OCI-M2 (cell line): Measurements from ENCODE around the gene LRFN5.
"Not testable (repeated sequence)": the region's sequence is repeated elsewhere in the genome, so short reads cannot be mapped to it uniquely, and the experiment has no call there.

Experiments used
- DNase-seq: peaks from one replicate; lab custom pipeline; 2025; ENCODE audit not compliant: unreplicated experiment; lab: John Stamatoyannopoulos, UW

LRFN5 gene

GRCh38 chr14:41606532-41607303 is at the start of gene LRFN5:
LRFN5 (plus strand) TSS chr14:41606876.
- DNase-seq: no peak

- DNase-seq: no peak
Observed at GRCh38 chr14:41558490-41558889, 48.2 kb upstream of the LRFN5 start.

- not testable (repeated sequence) for DNase-seq
Observed at GRCh38 chr14:41566864-41567263, 39.8 kb upstream of the LRFN5 start.

- no peak for DNase-seq
Observed at GRCh38 chr14:41568979-41569378, 37.7 kb upstream of the LRFN5 start.

- DNase-seq: no peak
Observed at GRCh38 chr14:41570415-41571155, 36.1 kb upstream of the LRFN5 start.

- no peak for DNase-seq
Observed at GRCh38 chr14:41586237-41586636, 20.4 kb upstream of the LRFN5 start.

- no peak for DNase-seq
Observed at GRCh38 chr14:41597647-41598046, 9.0 kb upstream of the LRFN5 start.

GRCh38 chr14:41599805-41600385 is 6.8 kb upstream of the LRFN5 start:
- DNase-seq: not testable (repeated sequence)

GRCh38 chr14:41604721-41605531 is 1.8 kb upstream of the LRFN5 start:
- DNase-seq: no peak

GRCh38 chr14:41605550-41606281 is 960 bp upstream of the LRFN5 start:
- no peak for DNase-seq

- no peak for DNase-seq
Observed at GRCh38 chr14:41606282-41606531, 469 bp upstream of the LRFN5 start.

- DNase-seq: no peak
Observed at GRCh38 chr14:41607304-41607775, 664 bp downstream of the LRFN5 start.

GRCh38 chr14:41607966-41608663 is 1.4 kb downstream of the LRFN5 start:
- no peak for DNase-seq

GRCh38 chr14:41608681-41609390 is 2.2 kb downstream of the LRFN5 start:
- DNase-seq: no peak

GRCh38 chr14:41609704-41610183 is 3.1 kb downstream of the LRFN5 start:
- DNase-seq: no peak

GRCh38 chr14:41615011-41615595 is 8.4 kb downstream of the LRFN5 start:
- no peak for DNase-seq

- no peak for DNase-seq
Observed at GRCh38 chr14:41623736-41624135, 17.1 kb downstream of the LRFN5 start.

- DNase-seq: no peak
Observed at GRCh38 chr14:41629876-41630275, 23.2 kb downstream of the LRFN5 start.

- DNase-seq: no peak
Observed at GRCh38 chr14:41634286-41634685, 27.6 kb downstream of the LRFN5 start.
